Naive thymus-derived CD4-positive, alpha-beta T cell (primary cell): ENCODE measurements around the gene HSPBAP1. TPM values are rescaled to one million over a fixed set of nuclear protein-coding genes. Genes with fewer than 3 reads are reported as not detected.
A peak's percentile ranks its signal among the peaks of the same experiment; 100 is the strongest.
"Not testable (repeated sequence)": the region's sequence is repeated elsewhere in the genome, so short reads cannot be mapped to it uniquely, and the experiment has no call there.

Experiments used
- ATAC-seq: fragments of 150-1000 bp; cut with Tn5 transposase; 2 replicates; pipeline ENCODE4 v1.10.0; 2021; ENCODE audit warnings: mild to moderate bottlenecking, moderate library complexity
- CTCF ChIA-PET: fragments of 350-600 bp; sonication (Branson Sonifier 250); formaldehyde crosslinking; loops from one replicate; lab custom pipeline; 2021; ENCODE audit warnings: antibody characterized with exemption; lab: Charles Lee
- POLR2A ChIA-PET: fragments of 350-600 bp; sonication (Branson Sonifier 250); formaldehyde crosslinking; loops from one replicate; lab custom pipeline; 2021; ENCODE audit warnings: antibody characterized with exemption, inconsistent platforms; lab: Charles Lee
- DNase-seq, 9 donors: peaks; one replicate each; pipeline versions ENCODE4 v3.0.0 to v3.0.0-alpha.2; 2020 to 2022; ENCODE audit warnings: mixed read lengths in 1 of 9
- H3K27ac ChIP-seq: one replicate; pipeline ENCODE4 v1.7.0; 2013; ENCODE audit warnings: mild to moderate bottlenecking, low read depth, low read length, moderate library complexity
- H3K27me3 ChIP-seq, 2 donors: one replicate each; pipeline ENCODE4 v1.7.0; 2013; ENCODE audit warnings: low read length in 2 of 2, mild to moderate bottlenecking in 2 of 2, moderate library complexity in 2 of 2; ENCODE audit not compliant: control insufficient read depth in 2 of 2, insufficient read depth in 2 of 2
- H3K36me3 ChIP-seq, 3 experiments: 1 replicate in 2 of 3; 2 replicates in 1 of 3; pipeline ENCODE4 v1.7.0; 2013; ENCODE audit warnings: low read length in 3 of 3, mild to moderate bottlenecking in 3 of 3, moderate library complexity in 1 of 3; ENCODE audit not compliant: insufficient read depth in 3 of 3, control insufficient read depth in 2 of 3
- H3K4me1 ChIP-seq, 2 donors: one replicate each; pipeline ENCODE4 v1.7.0; 2013; ENCODE audit warnings: low read length in 2 of 2, mild to moderate bottlenecking in 2 of 2, moderate library complexity in 1 of 2; ENCODE audit not compliant: control insufficient read depth in 2 of 2, insufficient read depth in 2 of 2
- H3K4me3 ChIP-seq: 2 replicates; pipeline ENCODE4 v1.7.0; 2013; ENCODE audit warnings: mild to moderate bottlenecking, low read length
- H3K9me3 ChIP-seq, 3 experiments: 1 replicate in 2 of 3; 2 replicates in 1 of 3; pipeline ENCODE4 v1.7.0; 2013; ENCODE audit warnings: low read length in 3 of 3; ENCODE audit not compliant: control insufficient read depth in 2 of 3
- H3K27ac Mint-ChIP-seq, 9 donors: one replicate each; pipeline ENCODE4 v1.8.0; 2020 to 2022; ENCODE audit warnings: mixed read lengths in 9 of 9, mild to moderate bottlenecking in 8 of 9, moderate library complexity in 5 of 9, inconsistent platforms in 2 of 9
- H3K27me3 Mint-ChIP-seq, 5 donors: one replicate each; pipeline ENCODE4 v1.8.0; 2021 to 2022; ENCODE audit warnings: mixed read lengths in 5 of 5, mild to moderate bottlenecking in 1 of 5
- H3K36me3 Mint-ChIP-seq, 5 donors: one replicate each; pipeline ENCODE4 v1.8.0; 2020 to 2022; ENCODE audit warnings: mixed read lengths in 5 of 5, mild to moderate bottlenecking in 3 of 5, inconsistent platforms in 1 of 5
- H3K4me1 Mint-ChIP-seq, 7 donors: one replicate each; pipeline ENCODE4 v1.8.0; 2020 to 2022; ENCODE audit warnings: mixed read lengths in 7 of 7, mild to moderate bottlenecking in 3 of 7, inconsistent platforms in 1 of 7
- H3K4me3 Mint-ChIP-seq, 10 donors: one replicate each; pipeline ENCODE4 v1.8.0; 2020 to 2022; ENCODE audit warnings: mild to moderate bottlenecking in 10 of 10, mixed read lengths in 10 of 10, moderate library complexity in 6 of 10, inconsistent platforms in 2 of 10
- H3K9me3 Mint-ChIP-seq, 11 donors: one replicate each; pipeline ENCODE4 v1.8.0; 2020 to 2022; ENCODE audit warnings: mixed read lengths in 11 of 11, mild to moderate bottlenecking in 4 of 11, inconsistent platforms in 1 of 11, moderate library complexity in 1 of 11
- intact Hi-C, 2 donors: fragments of 100-400 bp; cut with micrococcal nuclease; formaldehyde crosslinking; loops; one replicate each; pipeline ENCODE4 v1.15.1; 2023
- polyA plus RNA-seq, 2 donors: library from polyadenylated mRNA; unstranded; fragments of 300-500 nt; fragmentation: Illumina TruSeq; gene quantifications; one replicate each; pipeline ENCODE4 v1.2.3, GENCODE V29; 2021
- total RNA-seq, 6 experiments: library from RNA in 5 of 6; stranded (reverse) in 5 of 6; gene quantifications; 1 replicate in 5 of 6; 2 replicates in 1 of 6; pipeline ENCODE4 v1.2.3 and lab custom pipeline; 2021 to 2026

Gene HSPBAP1
- total and polyA plus RNA-seq, 7 experiments from 2014 or later, result 7.1 to 31.5 (median 21.7) TPM

DNA sequence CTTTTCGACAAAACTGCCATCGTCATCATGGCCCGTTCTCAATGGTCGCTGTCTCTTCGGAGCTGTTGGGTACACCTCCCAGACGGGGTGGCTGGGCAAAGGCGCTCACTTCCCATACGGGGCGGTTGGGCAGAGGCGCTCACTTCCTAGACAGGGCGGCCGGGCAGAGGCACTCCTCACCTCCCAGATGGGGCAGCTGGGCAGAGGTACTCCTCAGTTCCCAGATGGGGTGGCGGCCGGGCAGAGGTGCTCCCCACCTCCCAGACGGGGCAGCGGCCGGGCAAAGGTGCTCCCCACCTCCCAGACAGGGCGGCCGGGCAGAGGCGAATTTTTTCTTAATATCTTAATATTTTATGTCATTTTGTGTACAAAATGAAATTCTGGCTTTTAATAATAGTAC lies 68.5 kb downstream of the HSPBAP1 start:
- no peaks in the 10 kb centered on the region for H3K27me3 Mint-ChIP-seq
- ChIA-PET POLR2A (no interaction called here), CTCF (interaction anchor here (0.7 kb wide), 2 partner anchors 111 to 393 kb away, joined by 3 read pairs; no protein-coding TSS in a partner anchor)
- peaks cover 0 to under 1% (median 0%) of the 10 kb centered on the region in 7 donors for H3K4me1 Mint-ChIP-seq
- H3K36me3 Mint-ChIP-seq, result peaks cover 4 to 78% (median 61%) of the 10 kb centered on the region in 5 donors
- H3K27ac Mint-ChIP-seq, result no peak overlapping the region
- intact Hi-C loops, result no loop called here
- H3K9me3 Mint-ChIP-seq, result peaks cover 0 to 10% (median 7%) of the 10 kb centered on the region in 11 donors
- Histone ChIP-seq H3K27ac (no peak overlapping the region), H3K4me3 (no peak overlapping the region), H3K36me3 (peaks cover 0 to 10% (median 0%) of the 10 kb centered on the region in 3 experiments), H3K4me1 (no peaks in the 10 kb centered on the region), H3K27me3 (no peaks in the 10 kb centered on the region), H3K9me3 (no peaks in the 10 kb centered on the region)
- ATAC-seq, result no peak
- H3K4me3 Mint-ChIP-seq, result no peak overlapping the region
- DNase-seq, result no peak

DNA sequence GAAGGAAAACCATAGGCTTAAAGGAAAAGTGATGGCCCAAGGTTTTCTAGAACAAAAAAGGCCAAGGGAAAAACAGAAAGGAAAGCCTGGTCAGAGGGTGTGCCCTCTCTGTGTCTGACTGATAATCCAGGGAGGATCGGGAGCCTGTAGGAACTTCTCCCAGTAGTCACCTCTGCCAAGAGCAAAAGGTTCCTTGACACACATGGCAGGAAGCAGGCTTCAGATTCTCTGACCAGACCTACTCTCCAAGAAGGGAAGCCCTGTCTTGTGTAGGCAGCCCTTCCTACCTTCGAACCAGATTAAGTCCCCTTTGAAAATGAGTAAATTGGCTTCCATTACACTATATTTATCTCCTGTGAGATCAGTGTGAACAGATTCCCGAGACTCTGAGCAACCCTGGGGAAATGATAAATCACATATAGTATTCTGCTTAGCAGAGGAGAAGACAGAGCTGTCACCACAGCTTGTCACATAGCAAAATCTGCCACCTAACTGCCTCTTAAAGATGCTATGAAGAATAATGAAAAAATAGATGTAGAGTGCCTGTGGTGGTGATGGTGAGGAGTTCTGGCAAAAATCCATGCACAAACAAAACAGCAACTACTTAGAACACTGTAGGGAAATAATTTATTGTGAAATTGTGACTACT lies 74.2 kb downstream of the HSPBAP1 start:
- no peaks in the 10 kb centered on the region for H3K27me3 ChIP-seq
- peaks cover 21 to 67% (median 43%) of the 10 kb centered on the region in 3 experiments for H3K36me3 ChIP-seq
- Mint-ChIP-seq H3K27me3 (no peaks in the 10 kb centered on the region), H3K4me1 (peaks cover 0 to 5% (median 0%) of the 10 kb centered on the region in 7 donors), H3K4me3 (no peak overlapping the region), H3K27ac (peak overlapping the region in 3 of 9 donors; percentile 10 to 34 (median 29)), H3K9me3 (no peaks in the 10 kb centered on the region), H3K36me3 (peaks cover 14 to 74% (median 58%) of the 10 kb centered on the region in 5 donors)
- no peaks in the 10 kb centered on the region for H3K4me1 ChIP-seq
- no peaks in the 10 kb centered on the region for H3K9me3 ChIP-seq
- ATAC-seq (no peak), DNase-seq (no peak)
- POLR2A ChIA-PET, result no interaction called here
- intact Hi-C loops, result no loop called here
- no peak overlapping the region for H3K27ac ChIP-seq
- H3K4me3 ChIP-seq, result no peak overlapping the region
- CTCF ChIA-PET, result no interaction called here

DNA sequence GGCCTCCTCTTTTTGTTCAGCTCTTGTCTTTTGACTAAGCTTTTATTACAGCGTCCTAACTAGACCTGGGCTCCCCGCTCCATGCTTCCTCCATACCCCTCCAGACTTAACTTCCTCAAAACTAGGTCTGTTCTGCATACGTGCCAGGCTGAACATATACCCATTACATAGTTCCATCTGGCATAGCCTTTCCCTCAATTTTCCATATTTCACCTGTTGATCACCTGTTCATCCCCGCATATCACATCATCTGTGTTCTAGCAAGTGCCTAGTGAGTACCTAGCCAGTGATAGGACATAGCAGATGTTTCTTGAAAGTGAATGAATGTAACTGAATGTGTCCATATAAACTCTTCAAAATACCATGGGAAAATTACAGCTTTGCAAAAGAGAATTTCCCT lies 77.0 kb downstream of the HSPBAP1 start:
- Mint-ChIP-seq H3K36me3 (peaks cover 19 to 74% (median 48%) of the 10 kb centered on the region in 5 donors), H3K27ac (peak overlapping the region in 4 of 9 donors; percentile 1 to 32 (median 6)), H3K4me1 (peaks cover 4 to 11% (median 4%) of the 10 kb centered on the region in 7 donors), H3K9me3 (no peaks in the 10 kb centered on the region), H3K4me3 (no peak overlapping the region), H3K27me3 (no peaks in the 10 kb centered on the region)
- CTCF ChIA-PET, result no interaction called here
- peaks cover 24 to 86% (median 60%) of the 10 kb centered on the region in 3 experiments for H3K36me3 ChIP-seq
- ATAC-seq (no peak), DNase-seq (no peak)
- POLR2A ChIA-PET, result no interaction called here
- H3K27me3 ChIP-seq, result no peaks in the 10 kb centered on the region
- H3K4me3 ChIP-seq, result no peak overlapping the region
- no peaks in the 10 kb centered on the region for H3K4me1 ChIP-seq
- intact Hi-C loops, result no loop called here
- no peak overlapping the region for H3K27ac ChIP-seq
- H3K9me3 ChIP-seq, result no peaks in the 10 kb centered on the region

DNA sequence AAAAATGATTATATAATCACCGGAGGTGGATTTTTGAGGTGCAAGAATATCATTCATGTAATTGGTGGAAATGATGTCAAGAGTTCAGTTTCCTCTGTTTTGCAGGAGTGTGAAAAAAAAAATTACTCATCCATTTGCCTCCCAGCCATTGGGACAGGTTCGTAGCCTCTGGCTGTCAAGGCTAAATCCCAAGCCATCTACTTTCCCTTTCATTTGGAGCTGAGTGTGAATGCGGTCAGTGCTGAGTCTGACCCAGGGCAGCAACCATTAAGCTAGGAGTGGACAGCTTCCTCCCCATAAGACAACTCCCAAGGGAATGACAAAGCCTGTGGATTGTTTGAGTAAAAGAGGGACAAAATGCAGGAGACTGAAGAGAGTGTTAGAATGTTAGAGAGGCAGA lies 79.4 kb downstream of the HSPBAP1 start:
- Histone ChIP-seq H3K27ac (no peak overlapping the region), H3K4me3 (no peak overlapping the region), H3K4me1 (no peaks in the 10 kb centered on the region), H3K9me3 (no peaks in the 10 kb centered on the region), H3K36me3 (peaks cover 24 to 68% (median 55%) of the 10 kb centered on the region in 3 experiments), H3K27me3 (no peaks in the 10 kb centered on the region)
- H3K27me3 Mint-ChIP-seq, result no peaks in the 10 kb centered on the region
- no peaks in the 10 kb centered on the region for H3K9me3 Mint-ChIP-seq
- ATAC-seq, result no peak
- ChIA-PET POLR2A (no interaction called here), CTCF (no interaction called here)
- intact Hi-C loops, result no loop called here
- DNase-seq, result no peak
- no peak overlapping the region for H3K4me3 Mint-ChIP-seq
- no peak overlapping the region for H3K27ac Mint-ChIP-seq
- peaks cover 15 to 34% (median 26%) of the 10 kb centered on the region in 7 donors for H3K4me1 Mint-ChIP-seq
- peaks cover 17 to 74% (median 52%) of the 10 kb centered on the region in 5 donors for H3K36me3 Mint-ChIP-seq

DNA sequence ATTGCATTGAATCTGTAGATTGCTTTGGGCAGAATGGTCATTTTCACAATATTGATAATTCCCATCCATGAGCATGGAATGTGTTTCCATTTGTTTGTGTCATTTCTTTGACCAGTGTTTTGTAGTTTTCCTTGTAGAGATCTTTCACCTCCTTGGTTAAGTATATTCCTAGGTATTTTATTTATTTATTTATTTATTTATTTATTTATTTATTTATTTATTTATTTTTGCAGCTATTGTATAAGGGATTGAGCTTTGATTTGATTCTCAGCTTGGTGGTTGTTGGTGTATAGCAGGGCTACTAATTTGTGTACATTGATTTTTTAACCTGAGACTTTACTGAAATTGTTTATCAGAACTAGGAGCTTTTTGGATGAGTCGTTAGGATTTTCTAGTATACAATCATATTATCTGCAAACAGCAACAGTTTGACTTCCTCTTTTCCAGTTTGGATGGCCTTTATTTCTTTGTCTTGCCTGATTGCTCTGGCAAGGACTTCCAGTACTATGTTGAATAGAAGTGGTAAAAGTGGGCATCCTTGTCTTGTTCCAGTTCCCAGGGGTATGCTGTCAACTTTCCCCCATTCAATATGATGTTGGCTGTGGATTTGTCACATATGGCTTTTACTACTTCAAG lies 82.9 kb downstream of the HSPBAP1 start:
- H3K27me3 ChIP-seq, DNase-seq, ATAC-seq, CTCF ChIA-PET, H3K27me3 Mint-ChIP-seq, H3K4me1 ChIP-seq, H3K9me3 Mint-ChIP-seq, H3K9me3 ChIP-seq, POLR2A ChIA-PET, H3K27ac ChIP-seq, intact Hi-C loops, H3K4me3 ChIP-seq: not testable (repeated sequence)
- H3K4me1 Mint-ChIP-seq, result peaks cover 18 to 47% (median 34%) of the 10 kb centered on the region in 7 donors
- H3K27ac Mint-ChIP-seq, result peak overlapping the region in 3 of 9 donors; percentile 33 to 65 (median 56)
- peaks cover 6 to 83% (median 58%) of the 10 kb centered on the region in 5 donors for H3K36me3 Mint-ChIP-seq
- H3K4me3 Mint-ChIP-seq, result peak overlapping the region in 2 of 10 donors; percentile 23 to 82
- peaks cover 10 to 35% (median 33%) of the 10 kb centered on the region in 3 experiments for H3K36me3 ChIP-seq

DNA sequence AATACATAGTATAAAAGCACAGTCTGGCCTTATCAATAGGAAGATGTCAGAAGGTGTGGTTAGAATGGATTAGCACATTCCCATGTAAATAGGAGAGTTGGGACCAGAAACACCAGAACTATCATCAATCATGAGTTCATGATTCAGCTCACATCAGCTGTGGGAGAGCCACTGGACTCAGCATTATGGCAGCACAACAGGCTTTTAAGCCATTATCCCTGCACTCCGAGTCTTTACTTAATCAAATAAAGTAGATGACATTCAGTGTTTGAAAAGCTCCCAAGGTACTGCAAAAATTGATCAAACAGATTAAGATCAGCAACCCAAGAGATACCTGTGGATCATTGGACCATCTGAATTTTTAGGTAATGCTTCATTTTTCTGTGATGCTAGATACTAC lies 88.3 kb downstream of the HSPBAP1 start:
- Histone ChIP-seq H3K4me1 (no peaks in the 10 kb centered on the region), H3K36me3 (peaks cover 0 to 47% (median 18%) of the 10 kb centered on the region in 3 experiments), H3K9me3 (no peaks in the 10 kb centered on the region), H3K4me3 (no peak overlapping the region), H3K27ac (no peak overlapping the region), H3K27me3 (no peaks in the 10 kb centered on the region)
- no peak overlapping the region for H3K4me3 Mint-ChIP-seq
- DNase-seq (no peak), ATAC-seq (no peak)
- peaks cover 5 to 74% (median 60%) of the 10 kb centered on the region in 5 donors for H3K36me3 Mint-ChIP-seq
- peak overlapping the region in 1 of 9 donors; percentile 33 for H3K27ac Mint-ChIP-seq
- POLR2A ChIA-PET, result no interaction called here
- H3K4me1 Mint-ChIP-seq, result peaks cover 11 to 49% (median 26%) of the 10 kb centered on the region in 7 donors
- no peaks in the 10 kb centered on the region for H3K27me3 Mint-ChIP-seq
- intact Hi-C loops, result no loop called here
- no peaks in the 10 kb centered on the region for H3K9me3 Mint-ChIP-seq
- CTCF ChIA-PET, result interaction anchor here (0.8 kb wide), 1 partner anchor 26 kb away, joined by 3 read pairs; no protein-coding TSS in a partner anchor
